GM10266 (cell line): Measurements from ENCODE around the gene OR9Q1.

Source experiments
- DNase-seq: peaks from one replicate; pipeline ENCODE4 v3.0.0; 2012; ENCODE audit errors: extremely low spot score
- TF ChIP-seq, protein P1 (sequence below): IDR thresholded peaks from 2 replicates; pipeline ENCODE4 v1.5.1; 2012; ENCODE audit warnings: mild to moderate bottlenecking, low read depth; ENCODE audit not compliant: control insufficient read depth, insufficient read depth; ENCODE audit errors: missing control alignments

The OR9Q1 gene

DNA sequence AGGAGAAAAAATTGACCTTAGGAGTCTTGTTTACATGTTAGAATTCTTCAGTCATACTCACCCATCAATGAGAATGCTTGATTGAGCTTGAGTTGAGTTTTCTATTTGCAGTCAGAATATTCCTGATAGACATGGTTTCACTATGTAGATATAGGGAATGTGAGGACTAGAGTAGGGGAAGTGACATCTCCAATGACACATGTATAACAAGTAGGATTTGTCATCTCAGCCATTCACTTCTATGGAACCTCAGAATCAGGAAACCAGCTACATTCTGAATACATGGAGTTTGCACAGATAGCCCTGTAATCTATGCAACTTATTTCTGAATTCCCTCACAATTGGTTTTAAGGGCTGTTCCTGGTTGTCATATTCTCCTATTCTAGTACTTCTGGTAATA lies 20.1 kb upstream of the OR9Q1 start:
- TF ChIP-seq, protein P1, sequence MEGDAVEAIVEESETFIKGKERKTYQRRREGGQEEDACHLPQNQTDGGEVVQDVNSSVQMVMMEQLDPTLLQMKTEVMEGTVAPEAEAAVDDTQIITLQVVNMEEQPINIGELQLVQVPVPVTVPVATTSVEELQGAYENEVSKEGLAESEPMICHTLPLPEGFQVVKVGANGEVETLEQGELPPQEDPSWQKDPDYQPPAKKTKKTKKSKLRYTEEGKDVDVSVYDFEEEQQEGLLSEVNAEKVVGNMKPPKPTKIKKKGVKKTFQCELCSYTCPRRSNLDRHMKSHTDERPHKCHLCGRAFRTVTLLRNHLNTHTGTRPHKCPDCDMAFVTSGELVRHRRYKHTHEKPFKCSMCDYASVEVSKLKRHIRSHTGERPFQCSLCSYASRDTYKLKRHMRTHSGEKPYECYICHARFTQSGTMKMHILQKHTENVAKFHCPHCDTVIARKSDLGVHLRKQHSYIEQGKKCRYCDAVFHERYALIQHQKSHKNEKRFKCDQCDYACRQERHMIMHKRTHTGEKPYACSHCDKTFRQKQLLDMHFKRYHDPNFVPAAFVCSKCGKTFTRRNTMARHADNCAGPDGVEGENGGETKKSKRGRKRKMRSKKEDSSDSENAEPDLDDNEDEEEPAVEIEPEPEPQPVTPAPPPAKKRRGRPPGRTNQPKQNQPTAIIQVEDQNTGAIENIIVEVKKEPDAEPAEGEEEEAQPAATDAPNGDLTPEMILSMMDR: no peak

DNA sequence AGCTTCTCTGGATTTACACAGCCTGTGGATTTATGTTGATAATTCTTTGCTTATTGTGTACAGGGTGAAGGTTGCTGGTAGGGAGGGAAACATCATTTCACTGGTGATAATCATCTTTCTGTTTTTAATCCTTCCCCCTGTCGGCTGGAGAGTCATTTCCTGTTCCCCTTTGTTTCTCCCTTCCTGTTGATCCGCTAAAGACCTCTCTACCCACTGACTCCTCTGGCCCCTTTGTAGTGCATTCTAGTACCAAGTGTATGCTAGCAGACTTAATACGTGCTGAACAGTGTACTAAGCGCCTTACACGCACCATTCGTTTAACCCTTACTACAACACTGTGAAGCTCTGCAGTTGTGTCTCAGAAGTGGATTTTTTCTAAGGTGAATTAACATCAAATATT lies 19.0 kb upstream of the OR9Q1 start:
- TF ChIP-seq, protein P1: no peak
- DNase-seq: no peak

More for the DNA sequence above, 20.1 kb upstream of the OR9Q1 start:
- no peak for DNase-seq

DNA sequence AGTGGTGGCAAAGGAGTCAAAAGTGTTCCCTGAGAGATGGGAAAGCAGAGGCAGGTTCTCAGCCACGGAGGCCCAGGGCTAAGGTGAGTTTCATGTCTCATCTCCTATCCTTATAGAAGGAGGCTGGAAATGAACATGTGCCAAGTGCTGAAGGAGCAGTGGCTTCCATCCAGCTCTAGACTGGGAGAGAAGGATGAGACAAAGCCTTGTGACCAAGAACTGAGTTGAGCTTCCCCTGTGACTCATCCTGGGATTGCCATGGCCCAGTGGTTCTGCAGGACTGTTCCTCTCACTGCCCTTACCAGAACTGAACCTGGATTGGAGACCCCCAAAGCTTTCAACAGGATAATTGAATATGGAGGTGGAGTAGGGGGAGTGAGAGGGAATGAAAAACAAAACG lies 16.7 kb upstream of the OR9Q1 start:
- TF ChIP-seq, protein P1: no peak
- DNase-seq: no peak

DNA sequence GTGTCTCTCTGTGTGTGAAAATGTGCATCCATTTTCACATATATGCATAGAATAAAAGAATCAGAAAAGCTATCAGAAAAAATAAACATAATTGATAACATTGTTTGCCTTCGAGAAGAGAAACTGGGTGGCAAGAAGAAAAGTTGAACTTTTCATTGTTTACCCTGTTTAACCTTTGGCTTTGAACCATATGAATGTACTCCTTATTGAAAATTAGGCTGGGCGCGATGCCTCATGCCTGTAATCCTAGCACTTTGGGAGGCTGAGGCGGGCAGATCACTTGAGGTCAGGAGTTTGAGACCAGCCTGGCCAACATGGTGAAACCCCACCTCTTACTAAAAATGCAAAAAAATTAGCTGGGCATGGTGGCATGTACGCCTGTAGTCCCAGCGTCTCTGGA lies 11.9 kb upstream of the OR9Q1 start:
- no peak for DNase-seq
- TF ChIP-seq, protein P1: no peak

DNA sequence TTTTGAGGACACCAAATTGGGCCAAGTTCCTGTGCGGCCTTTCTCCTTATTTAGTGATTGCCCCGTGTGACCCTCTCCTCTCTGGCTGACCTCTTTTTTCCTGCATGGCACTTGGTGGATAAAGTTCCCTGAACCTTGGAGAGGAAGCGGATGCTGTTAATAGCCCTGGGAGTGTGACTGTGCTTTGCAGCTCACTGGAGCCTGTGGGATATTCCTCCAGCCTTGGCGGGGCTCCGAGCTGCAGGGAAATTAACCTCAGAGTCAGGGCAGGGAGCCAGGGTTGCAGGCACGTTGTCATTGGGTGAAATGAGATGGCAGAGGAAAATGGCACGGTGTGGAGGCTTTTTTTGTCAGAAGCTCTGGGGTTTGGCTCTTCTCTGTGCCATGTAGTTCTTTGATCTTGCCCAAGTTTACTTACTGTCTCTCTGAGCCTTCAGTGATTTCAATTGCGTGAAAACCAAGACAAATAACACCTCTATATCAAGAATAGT lies 965 bp downstream of the OR9Q1 start:
- TF ChIP-seq, protein P1: no peak

DNA sequence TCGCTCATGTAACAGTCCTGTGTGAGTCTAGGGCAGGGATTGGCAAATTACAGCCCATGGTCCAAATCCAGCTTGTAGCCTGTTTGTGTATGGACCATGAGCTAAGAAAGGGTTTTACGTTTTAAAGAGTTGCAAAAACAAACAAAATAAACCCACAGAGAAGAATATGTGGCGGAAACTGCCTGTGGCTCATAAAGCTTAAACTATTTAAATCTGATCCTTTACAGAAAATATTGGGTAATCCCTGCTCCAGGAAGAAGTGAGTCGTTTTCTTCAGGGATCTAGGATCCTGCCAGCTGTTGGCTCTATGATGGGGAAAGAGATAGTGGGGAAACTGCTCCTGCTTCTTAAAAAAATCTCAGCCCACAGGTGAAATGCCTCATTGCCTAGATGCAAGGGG lies 3.7 kb downstream of the OR9Q1 start:
- no peak for DNase-seq
- TF ChIP-seq, protein P1: no peak

More for the DNA sequence above, 965 bp downstream of the OR9Q1 start:
- DNase-seq: no peak

DNA sequence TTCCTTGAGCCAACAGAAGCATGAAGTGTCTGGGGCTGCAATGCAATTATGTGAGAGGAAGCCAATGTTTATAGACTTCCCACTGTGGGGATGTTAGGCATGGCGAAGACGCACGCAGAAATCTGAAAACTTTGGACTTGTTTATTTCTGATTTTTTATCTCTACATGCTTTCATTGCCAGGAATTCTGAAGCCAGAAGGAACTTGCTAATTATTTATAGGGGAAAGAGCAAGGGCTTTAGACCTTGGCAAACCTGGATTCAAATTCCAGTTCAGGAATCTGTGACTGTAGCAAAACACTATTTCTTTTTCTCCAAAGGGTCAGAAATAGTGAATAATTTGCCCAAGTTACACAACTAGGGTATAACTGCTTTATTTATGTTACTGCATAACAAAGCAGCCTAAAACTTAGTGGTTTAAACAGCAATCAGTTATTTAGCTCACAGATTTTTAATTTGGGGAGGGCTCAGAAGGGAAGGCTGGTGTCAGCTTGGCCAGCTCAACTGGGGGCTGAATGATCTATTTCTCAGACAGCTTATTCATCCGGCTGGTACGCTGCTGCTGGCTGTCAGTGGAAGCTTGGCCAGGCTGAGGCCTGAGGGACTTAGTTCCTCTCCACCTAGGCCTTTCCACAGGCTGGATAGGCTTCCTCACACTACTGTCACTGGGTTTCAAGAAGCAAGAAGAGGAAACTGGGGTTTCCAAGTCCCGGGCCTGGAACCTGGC lies 5.2 kb downstream of the OR9Q1 start:
- TF ChIP-seq, protein P1: no peak
- DNase-seq: no peak
